ENCODE results near the gene TRUB1. TPM values are rescaled to one million over a fixed set of nuclear protein-coding genes. Genes with fewer than 3 reads are reported as not detected.
"Not testable (repeated sequence)": the region's sequence is repeated elsewhere in the genome, so short reads cannot be mapped to it uniquely, and the experiment has no call there.

The TRUB1 gene
- total RNA-seq, 4 donors from 2014 or later: 8.6 to 11.6 (median 10.0) TPM

DNA sequence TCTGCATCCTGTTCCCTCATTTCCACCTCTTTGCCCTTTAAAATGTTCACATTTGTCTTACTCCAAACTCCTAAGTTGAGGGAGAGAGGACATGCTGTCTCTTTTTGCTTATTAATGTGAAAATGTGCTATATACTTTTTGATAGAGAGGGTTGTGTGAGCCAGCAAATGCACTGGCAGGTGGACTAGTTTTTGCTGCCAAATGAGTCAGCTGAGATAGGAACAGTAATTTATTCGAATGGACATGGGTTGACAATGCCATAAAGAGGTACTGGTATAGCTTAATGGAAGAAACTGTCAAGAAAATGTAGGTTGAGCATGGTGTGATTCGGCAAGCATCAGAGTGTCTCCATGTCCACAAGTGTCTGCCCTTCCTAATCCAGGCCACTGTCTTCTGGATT is 9.2 kb upstream of the TRUB1 start:
- intact Hi-C loops (cut with DNase I): no loop called here
- H3K36me3 ChIP-seq: no peaks in the 10 kb centered on the region
- H3K9me3 ChIP-seq: no peaks in the 10 kb centered on the region
- TF ChIP-seq POLR2AphosphoS5 (IDR thresholded peaks at IDR 0.05): no peak
- TF ChIP-seq, protein P1, sequence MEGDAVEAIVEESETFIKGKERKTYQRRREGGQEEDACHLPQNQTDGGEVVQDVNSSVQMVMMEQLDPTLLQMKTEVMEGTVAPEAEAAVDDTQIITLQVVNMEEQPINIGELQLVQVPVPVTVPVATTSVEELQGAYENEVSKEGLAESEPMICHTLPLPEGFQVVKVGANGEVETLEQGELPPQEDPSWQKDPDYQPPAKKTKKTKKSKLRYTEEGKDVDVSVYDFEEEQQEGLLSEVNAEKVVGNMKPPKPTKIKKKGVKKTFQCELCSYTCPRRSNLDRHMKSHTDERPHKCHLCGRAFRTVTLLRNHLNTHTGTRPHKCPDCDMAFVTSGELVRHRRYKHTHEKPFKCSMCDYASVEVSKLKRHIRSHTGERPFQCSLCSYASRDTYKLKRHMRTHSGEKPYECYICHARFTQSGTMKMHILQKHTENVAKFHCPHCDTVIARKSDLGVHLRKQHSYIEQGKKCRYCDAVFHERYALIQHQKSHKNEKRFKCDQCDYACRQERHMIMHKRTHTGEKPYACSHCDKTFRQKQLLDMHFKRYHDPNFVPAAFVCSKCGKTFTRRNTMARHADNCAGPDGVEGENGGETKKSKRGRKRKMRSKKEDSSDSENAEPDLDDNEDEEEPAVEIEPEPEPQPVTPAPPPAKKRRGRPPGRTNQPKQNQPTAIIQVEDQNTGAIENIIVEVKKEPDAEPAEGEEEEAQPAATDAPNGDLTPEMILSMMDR (IDR thresholded peaks at IDR 0.05): no peak
- TF ChIP-seq EP300 (IDR thresholded peaks at IDR 0.05): no peak
- no peak for TF ChIP-seq POLR2A (IDR thresholded peaks at IDR 0.05; ENCODE audit: low read depth)
- DNase-seq (ENCODE audit: extremely low spot score): no peak
- H3K4me3 ChIP-seq: no peak overlapping the region
- H3K27ac ChIP-seq (replicated peaks in 1 of 4): no peak overlapping the region
- no peaks in the 10 kb centered on the region for H3K27me3 ChIP-seq
- H3K4me1 ChIP-seq: peaks cover 0 to 6% (median 0%) of the 10 kb centered on the region in 4 donors
- WGBS: 71% methylated on average over 2 of the region's 2 CpGs

DNA sequence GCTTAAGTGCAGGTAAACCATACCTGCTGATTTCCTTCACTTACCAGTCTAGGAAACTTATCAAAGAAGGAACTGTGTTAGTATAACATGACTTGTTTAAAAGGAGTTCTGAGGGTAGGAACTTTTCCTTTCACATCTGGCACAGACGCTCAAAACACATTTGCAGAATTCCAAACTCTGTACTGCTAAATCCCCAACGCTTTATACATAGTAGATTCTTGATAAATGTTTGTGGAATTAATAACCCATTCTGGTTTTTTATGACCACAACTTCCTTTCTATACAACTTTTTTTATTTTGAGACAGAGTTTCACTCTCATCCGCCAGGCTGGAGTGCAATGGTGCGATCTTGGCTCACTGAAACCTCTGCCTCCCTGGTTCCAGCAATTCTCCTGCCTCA is 7.7 kb upstream of the TRUB1 start:
- 75% methylated on average over 4 of the region's 4 CpGs for WGBS

DNA sequence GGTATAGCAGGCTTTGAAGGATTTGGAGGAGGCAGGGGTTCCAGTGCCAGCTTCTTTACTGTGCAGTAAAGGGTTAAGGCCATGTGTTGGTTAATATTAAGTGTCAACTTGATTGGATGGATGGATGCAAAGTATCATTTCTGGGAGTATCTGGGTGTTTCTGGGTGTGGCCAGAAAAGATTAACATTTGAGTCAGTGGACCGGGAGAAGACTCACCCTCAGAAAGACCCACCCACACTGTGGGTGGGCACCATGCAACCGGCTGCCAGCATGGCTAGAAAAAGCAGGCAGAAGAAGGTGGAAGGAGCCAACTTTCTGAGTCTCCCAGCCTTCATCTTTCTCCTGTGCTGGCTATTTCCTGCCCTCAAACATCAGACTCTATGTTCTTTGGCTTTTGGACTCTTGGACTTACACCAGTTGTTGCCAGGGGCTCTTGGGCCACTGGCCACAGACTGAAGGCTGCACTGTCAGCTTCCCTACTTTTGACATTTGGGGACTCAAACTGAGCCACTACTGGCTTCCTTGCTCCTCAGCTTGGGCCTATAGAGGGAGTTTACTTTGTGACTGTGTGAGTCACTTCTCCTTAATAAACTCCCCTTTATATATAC is 6.8 kb upstream of the TRUB1 start:
- intact Hi-C loops (cut with DNase I): no loop called here
- no peak overlapping the region for H3K27ac ChIP-seq (replicated peaks in 1 of 4)
- peaks cover 0 to 1% (median 0%) of the 10 kb centered on the region in 4 donors for H3K4me1 ChIP-seq
- no peaks in the 10 kb centered on the region for H3K9me3 ChIP-seq
- no peaks in the 10 kb centered on the region for H3K27me3 ChIP-seq
- TF ChIP-seq EP300 (IDR thresholded peaks at IDR 0.05): no peak
- TF ChIP-seq POLR2A (IDR thresholded peaks at IDR 0.05; ENCODE audit: low read depth): no peak
- H3K4me3 ChIP-seq: no peak overlapping the region
- WGBS: 76% methylated on average over 2 of the region's 2 CpGs
- DNase-seq (ENCODE audit: extremely low spot score): peak; percentile 17
- H3K36me3 ChIP-seq: no peaks in the 10 kb centered on the region

More for the DNA sequence above, 7.7 kb upstream of the TRUB1 start:
- Histone ChIP-seq H3K27me3 (no peaks in the 10 kb centered on the region), H3K9me3 (no peaks in the 10 kb centered on the region), H3K36me3 (no peaks in the 10 kb centered on the region), H3K27ac (replicated peaks in 1 of 4) (no peak overlapping the region), H3K4me3 (no peak overlapping the region), H3K4me1 (peaks cover 0 to 6% (median 0%) of the 10 kb centered on the region in 4 donors)
- no peak for DNase-seq (ENCODE audit: extremely low spot score)
- intact Hi-C loops (cut with DNase I): no loop called here
- TF ChIP-seq POLR2AphosphoS5 (IDR thresholded peaks at IDR 0.05): no peak

DNA sequence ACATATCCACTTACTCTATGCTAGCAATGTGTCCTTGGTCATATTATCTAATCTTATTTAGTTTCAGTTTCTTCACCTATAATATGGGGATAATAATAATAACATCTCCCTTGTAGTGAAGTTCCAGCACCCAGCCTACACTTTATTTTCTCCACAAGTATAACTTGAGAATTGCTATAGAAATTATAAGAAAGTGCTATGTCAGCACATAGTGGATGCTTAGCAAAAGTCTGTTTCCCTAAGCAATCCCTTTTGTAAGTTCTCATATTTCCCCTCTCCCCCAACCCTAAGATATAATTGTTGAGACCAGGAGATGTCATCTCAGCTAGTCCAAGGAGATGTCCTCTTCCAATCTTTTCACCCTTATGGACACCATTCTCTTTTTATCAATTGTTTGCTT is 5.8 kb upstream of the TRUB1 start:
- Histone ChIP-seq H3K27ac (replicated peaks in 1 of 4) (no peak overlapping the region), H3K4me1 (no peaks in the 10 kb centered on the region), H3K36me3 (no peaks in the 10 kb centered on the region), H3K4me3 (no peak overlapping the region), H3K27me3 (no peaks in the 10 kb centered on the region), H3K9me3 (no peaks in the 10 kb centered on the region)
- DNase-seq (ENCODE audit: extremely low spot score): no peak
- TF ChIP-seq POLR2A (IDR thresholded peaks at IDR 0.05; ENCODE audit: low read depth): no peak
- TF ChIP-seq, protein P1 (IDR thresholded peaks at IDR 0.05): no peak
- TF ChIP-seq POLR2AphosphoS5 (IDR thresholded peaks at IDR 0.05): no peak
- no peak for TF ChIP-seq EP300 (IDR thresholded peaks at IDR 0.05)
- intact Hi-C loops (cut with DNase I): no loop called here

DNA sequence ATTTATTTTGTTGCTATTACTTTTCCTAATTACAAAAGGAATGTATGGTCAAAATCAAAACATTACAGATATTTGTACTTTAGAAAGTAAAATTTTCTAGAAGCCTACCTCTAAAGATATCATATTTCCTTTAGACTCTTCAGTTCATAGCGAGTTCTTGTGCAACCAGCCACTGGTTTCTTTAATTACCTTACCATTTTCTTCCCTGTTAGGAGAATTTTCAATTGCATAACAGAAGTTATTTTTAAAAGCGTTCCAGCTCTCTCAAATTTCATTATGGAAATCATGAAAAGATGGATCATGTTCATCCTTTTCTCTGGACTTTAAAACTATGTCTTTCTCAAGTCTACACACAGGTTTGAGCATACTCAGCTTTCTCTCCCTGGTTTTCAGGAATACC is 5.0 kb upstream of the TRUB1 start:
- H3K27ac ChIP-seq (replicated peaks in 1 of 4): no peak overlapping the region
- no peak overlapping the region for H3K4me3 ChIP-seq
- intact Hi-C loops (cut with DNase I): no loop called here
- DNase-seq (ENCODE audit: extremely low spot score): no peak
- no peaks in the 10 kb centered on the region for H3K36me3 ChIP-seq
- H3K4me1 ChIP-seq: no peaks in the 10 kb centered on the region
- no peaks in the 10 kb centered on the region for H3K27me3 ChIP-seq
- no peaks in the 10 kb centered on the region for H3K9me3 ChIP-seq
- no peak for TF ChIP-seq EP300 (IDR thresholded peaks at IDR 0.05)
- no peak for TF ChIP-seq POLR2AphosphoS5 (IDR thresholded peaks at IDR 0.05)
- TF ChIP-seq, protein P1 (IDR thresholded peaks at IDR 0.05): no peak
- no peak for TF ChIP-seq POLR2A (IDR thresholded peaks at IDR 0.05; ENCODE audit: low read depth)
- WGBS: 78% methylated on average over 2 of the region's 2 CpGs

DNA sequence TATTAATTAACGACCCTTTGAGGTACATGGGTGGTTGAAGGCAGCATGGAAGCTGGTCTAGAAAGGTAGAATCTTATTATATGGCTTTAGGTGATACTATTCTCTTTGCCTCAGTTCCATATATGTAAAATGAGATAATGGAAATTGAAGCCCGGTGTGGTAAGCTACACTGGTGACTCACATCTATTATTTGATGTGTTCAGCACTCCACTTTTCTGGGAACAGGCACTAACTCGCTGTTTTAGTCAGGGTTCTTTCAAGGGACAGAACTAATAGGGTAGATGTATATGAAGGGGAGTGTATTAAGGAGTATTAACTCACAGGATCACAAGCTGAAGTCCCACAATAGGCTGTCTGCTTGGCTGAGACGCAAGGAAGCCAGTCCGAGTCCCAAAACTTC is 4.4 kb upstream of the TRUB1 start:
- intact Hi-C loops (cut with DNase I): no loop called here
- no peak overlapping the region for H3K4me3 ChIP-seq
- H3K4me1 ChIP-seq: peaks cover 0 to 2% (median 1%) of the 10 kb centered on the region in 4 donors
- peak; percentile 68 for DNase-seq (ENCODE audit: extremely low spot score)
- TF ChIP-seq POLR2AphosphoS5 (IDR thresholded peaks at IDR 0.05) (no peak), POLR2A (IDR thresholded peaks at IDR 0.05; ENCODE audit: low read depth) (no peak), EP300 (IDR thresholded peaks at IDR 0.05) (no peak)
- TF ChIP-seq, protein P1 (IDR thresholded peaks at IDR 0.05): no peak
- no peak overlapping the region for H3K27ac ChIP-seq (replicated peaks in 1 of 4)
- no peaks in the 10 kb centered on the region for H3K36me3 ChIP-seq
- H3K9me3 ChIP-seq: no peaks in the 10 kb centered on the region
- H3K27me3 ChIP-seq: no peaks in the 10 kb centered on the region
- WGBS: 90% methylated on average over 5 of the region's 5 CpGs

DNA sequence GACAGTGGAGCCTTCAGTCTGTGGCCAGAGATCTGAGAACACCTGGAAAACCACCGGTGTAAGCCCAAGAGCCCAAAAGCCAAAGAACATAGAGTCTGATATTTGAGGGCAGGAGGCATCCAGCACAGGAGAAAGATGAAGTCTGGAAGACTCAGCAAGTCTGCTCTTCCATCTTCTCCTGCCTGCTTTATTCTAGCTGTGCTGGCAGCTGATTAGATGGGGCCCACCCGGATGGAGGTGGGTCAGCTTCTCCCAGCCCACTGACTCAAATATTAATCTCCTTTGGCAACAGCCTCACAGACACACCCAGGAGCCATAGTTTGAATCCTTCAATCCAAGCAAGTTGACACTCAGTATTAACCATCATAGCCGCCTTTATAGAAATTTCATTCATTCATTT is 4.0 kb upstream of the TRUB1 start:
- 81% methylated on average over 3 of the region's 3 CpGs for WGBS
- H3K9me3 ChIP-seq; H3K4me1 ChIP-seq; intact Hi-C loops (cut with DNase I); H3K27me3 ChIP-seq; H3K36me3 ChIP-seq; H3K4me3 ChIP-seq; H3K27ac ChIP-seq (replicated peaks in 1 of 4): not testable (repeated sequence)
- DNase-seq (ENCODE audit: extremely low spot score): peak; percentile 8

Data from esophagus muscularis mucosa (tissue), 4 donors.